Psoas muscle (tissue), 8 donors: ENCODE results near the gene TMEM38A. TPM values are rescaled to one million over a fixed set of nuclear protein-coding genes. Genes with fewer than 3 reads are reported as not detected.

Experiments
- ATAC-seq, 4 donors: fragments of 200-7000 bp; cut with Tn5 transposase; one replicate each; pipeline ENCODE4 v1.9.1; 2020; ENCODE audit warnings: moderate library complexity in 3 of 4, mild to moderate bottlenecking in 2 of 4
- DNase-seq, 2 donors: peaks; one replicate each; pipeline ENCODE4 v3.0.0-alpha.2; 2020
- H3K27ac ChIP-seq: fragments of 200-600 bp; one replicate; pipeline ENCODE4 v1.8.0; 2022
- H3K27me3 ChIP-seq, 3 donors: fragments of 200-600 bp in 1 of 3; one replicate each; pipeline versions ENCODE4 v1.6.1 to v1.8.0; 2013 to 2022; ENCODE audit warnings: low read length in 2 of 3, mild to moderate bottlenecking in 2 of 3, moderate library complexity in 1 of 3; ENCODE audit not compliant: insufficient read depth in 3 of 3
- H3K36me3 ChIP-seq, 2 donors: fragments of 200-600 bp in 1 of 2; one replicate each; pipeline versions ENCODE4 v1.6.1 to v1.8.0; 2013 to 2022; ENCODE audit warnings: low read depth in 1 of 2, mild to moderate bottlenecking in 1 of 2, moderate library complexity in 1 of 2; ENCODE audit not compliant: insufficient read depth in 1 of 2
- H3K4me1 ChIP-seq: fragments of 200-600 bp; one replicate; pipeline ENCODE4 v1.8.0; 2022
- H3K4me3 ChIP-seq: fragments of 200-600 bp; one replicate; pipeline ENCODE4 v1.8.0; 2022; ENCODE audit warnings: mild to moderate bottlenecking
- H3K9me3 ChIP-seq: fragments of 200-600 bp; one replicate; pipeline ENCODE4 v1.8.0; 2022
- CTCF ChIP-seq: fragments of 200-600 bp; IDR thresholded peaks from one replicate; pipeline ENCODE4 v1.8.0; 2022; ENCODE audit warnings: antibody characterized with exemption
- WGBS, 3 donors: extraction: QIAGEN DNeasy Blood & Tissue Kit; methylation state at CpG; one replicate each; pipeline versions ENCODE4 v1.1.6 to v1.1.7; 2013; 5-methylcytosine and 5-hydroxymethylcytosine counted together
- intact Hi-C, 2 donors: fragments of 100-400 bp; cut with DNase I; formaldehyde crosslinking; loops; one replicate each; pipeline versions ENCODE4 v1.11.0 to v1.14.2; 2022
- polyA plus RNA-seq, 3 donors: library from polyadenylated mRNA; stranded (reverse); fragments of 200-250 nt; gene quantifications; one replicate each; pipeline ENCODE4 v1.2.3, GENCODE V29; 2013
- total RNA-seq, 4 donors: library from RNA; stranded (reverse); fragmentation: NEBNext Ultra II Directional in 2 of 4; extraction: Animal tissue kit (Norgen Biotek cat#: 25700) in 2 of 4; gene quantifications; one replicate each; pipeline versions ENCODE4 v1.2.1 to v1.2.4, GENCODE V29; 2021 to 2023
- donor health status: healthy with polysubstance abuse.
- donor health status: DM: no; HTN: no; CAD: no; lungs with moderate emphysema.
- donor health status: Bipolar disorder and iron deficiency.
- donor health status: healthy.
- donor health status: DM: yes; HTN: yes; CAD: no.
- donor health status: DM: no; HTN: no; CAD: no.
- donor health status: DM: no; HTN: no; CAD: no.
- donor health status: DM: yes; HTN: yes; CAD: no.

Gene TMEM38A
- total and polyA plus RNA-seq, 7 donors = 53.2 to 295 (median 130) TPM

DNA sequence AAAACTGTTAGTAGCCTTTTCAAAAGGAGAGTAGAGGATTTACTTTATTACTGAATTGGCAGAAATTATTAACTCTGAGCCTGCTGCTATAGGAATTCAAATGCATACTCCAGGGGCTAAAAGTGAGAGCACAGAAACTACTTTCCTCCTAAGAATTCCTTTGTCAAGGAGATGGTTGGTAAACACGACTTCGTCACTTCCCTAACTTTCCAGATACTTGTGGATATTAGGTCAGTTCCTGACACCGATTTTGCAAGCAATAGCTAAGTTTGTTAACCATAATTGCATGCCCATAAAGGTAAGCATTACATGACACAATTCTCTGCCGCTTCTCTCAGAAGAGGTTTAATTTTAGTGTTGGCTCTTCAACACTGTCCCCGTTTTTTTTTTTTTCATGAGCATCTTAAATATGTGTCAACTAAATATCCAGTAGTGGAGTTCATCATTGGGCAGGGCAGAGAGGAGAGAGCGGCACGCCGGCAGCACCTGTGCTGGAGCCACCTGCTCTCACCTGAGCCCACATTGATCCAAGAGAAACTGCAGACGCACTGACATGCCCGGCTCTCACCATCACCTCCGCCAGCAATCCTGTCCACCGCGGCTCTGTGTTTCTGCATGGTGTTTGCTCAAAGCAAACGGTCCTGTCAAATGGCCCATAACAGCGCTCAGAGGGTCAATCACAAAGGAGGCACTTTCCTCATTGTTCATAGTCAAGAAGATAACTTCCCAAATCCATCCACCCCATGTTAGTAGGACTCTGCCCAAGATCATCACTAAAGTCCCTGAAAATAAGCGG is 35.6 kb upstream of the TMEM38A start:
- ATAC-seq (no peak), DNase-seq (peak in 1 of 2 donors; percentile 23)
- H3K36me3 ChIP-seq = peaks cover under 1 to 14% of the 10 kb centered on the region in 2 donors
- no peak for TF ChIP-seq CTCF
- peak overlapping the region; percentile 98 for H3K27ac ChIP-seq
- no peaks in the 10 kb centered on the region for H3K27me3 ChIP-seq
- WGBS, 3 donors = 58 to 66% (median 61%) methylated on average over 16 of the region's 16 CpGs
- H3K4me1 ChIP-seq = peaks cover 55% of the 10 kb centered on the region
- intact Hi-C loops = loop anchor here (5.0 kb wide), 2 partner anchors 38 to 53 kb away; partner anchors contain the start of gene SLC35E1 (in 2 of the 2)
- no peak overlapping the region for H3K4me3 ChIP-seq
- no peaks in the 10 kb centered on the region for H3K9me3 ChIP-seq

GRCh38 chr19:16626796-16627192 is 34.1 kb upstream of the TMEM38A start:
- peak in 1 of 2 donors; percentile 26 for DNase-seq
- Histone ChIP-seq H3K27me3 (no peaks in the 10 kb centered on the region), H3K27ac (peak overlapping the region; percentile 98), H3K4me3 (peak overlapping the region; percentile 94), H3K9me3 (no peaks in the 10 kb centered on the region), H3K4me1 (peaks cover 44% of the 10 kb centered on the region), H3K36me3 (peaks cover 2 to 26% of the 10 kb centered on the region in 2 donors)
- no peak for ATAC-seq
- no peak for TF ChIP-seq CTCF
- intact Hi-C loops = loop anchor here (5.0 kb wide), 2 partner anchors 39 to 54 kb away; partner anchors contain the start of gene SLC35E1 (in 2 of the 2)
- WGBS, 3 donors = 7 to 10% (median 9%) methylated on average over 12 of the region's 12 CpGs

- H3K27me3 ChIP-seq = no peaks in the 10 kb centered on the region
- H3K4me1 ChIP-seq = peaks cover 39% of the 10 kb centered on the region
- no peak for TF ChIP-seq CTCF
- no peaks in the 10 kb centered on the region for H3K9me3 ChIP-seq
- intact Hi-C loops = loop anchor here (5.0 kb wide), 2 partner anchors 40 to 55 kb away; partner anchors contain the start of gene SLC35E1 (in 2 of the 2)
- H3K36me3 ChIP-seq = peaks cover 2 to 26% of the 10 kb centered on the region in 2 donors
- H3K27ac ChIP-seq = peak overlapping the region; percentile 98
- H3K4me3 ChIP-seq = peak overlapping the region; percentile 94
- ATAC-seq = no peak
- DNase-seq = peak in 1 of 2 donors; percentile 64
- 0 to 1% (median 0%) methylated on average over 33 to 52 of the region's 52 CpGs for WGBS, 3 donors
Measured at GRCh38 chr19:16627193-16627927, 33.6 kb upstream of the TMEM38A start.

GRCh38 chr19:16627928-16628182 is 33.1 kb upstream of the TMEM38A start:
- H3K27ac ChIP-seq = peak overlapping the region; percentile 98
- intact Hi-C loops = loop anchor here (5.0 kb wide), 2 partner anchors 41 to 56 kb away; partner anchors contain the start of gene SLC35E1 (in 2 of the 2)
- TF ChIP-seq CTCF = no peak
- peaks cover 2 to 24% of the 10 kb centered on the region in 2 donors for H3K36me3 ChIP-seq
- no peaks in the 10 kb centered on the region for H3K9me3 ChIP-seq
- H3K27me3 ChIP-seq = no peaks in the 10 kb centered on the region
- DNase-seq (no peak), ATAC-seq (no peak)
- peak overlapping the region; percentile 94 for H3K4me3 ChIP-seq
- peaks cover 34% of the 10 kb centered on the region for H3K4me1 ChIP-seq
- 0 to 3% (median 1%) methylated on average over 7 to 38 of the region's 38 CpGs for WGBS, 3 donors
